HCT116 (cell line): ENCODE results near the gene FXYD4. TPM values are rescaled to one million over a fixed set of nuclear protein-coding genes. Genes with fewer than 3 reads are reported as not detected.

ENCODE experiments used
- ATAC-seq: fragments of 200-7000 bp; cut with Tn5 transposase; 2 replicates; pipeline ENCODE4 v1.9.1; 2020; ENCODE audit warnings: mild to moderate bottlenecking, moderate library complexity
- BruUV-seq: library from RNA; stranded (reverse); fragments of 400-500 nt; replicated peaks from 2 replicates; lab custom pipeline; 2021; lab: Mats Ljungman, UMichigan
- CTCF ChIA-PET: fragments of 300-600 bp; sonication (Branson Sonifier 250); formaldehyde crosslinking; loops from one replicate; lab custom pipeline; 2021; ENCODE audit warnings: antibody characterized with exemption; lab: Charles Lee
- POLR2A ChIA-PET: fragments of 300-600, 350-600 bp; sonication (Branson Sonifier 250); formaldehyde crosslinking; loops from one replicate; lab custom pipeline; 2021; ENCODE audit warnings: antibody characterized with exemption; lab: Charles Lee
- RAD21 ChIA-PET, 2 experiments: fragments of 300-600 bp; sonication (Branson Sonifier 250); formaldehyde crosslinking; loops; one replicate each; lab custom pipeline; 2023; ENCODE audit warnings: low total read pairs in 2 of 2; ENCODE audit not compliant: uncharacterized antibody in 2 of 2, unreplicated experiment in 2 of 2, low non-redundant PET in 1 of 2; lab: Charles Lee
- DNase-seq: peaks from one replicate; pipeline ENCODE4 v3.0.0-alpha.2; 2010; ENCODE audit warnings: low read depth, low spot score
- H2AFZ ChIP-seq: fragments of 200-600 bp; shearing (Covaris generic), sonication (generic); 2 replicates; pipeline ENCODE4 v1.6.1; 2017; ENCODE audit warnings: low read depth, mixed run types, mixed read lengths, antibody characterized with exemption, low read length; ENCODE audit not compliant: poor library complexity, severe bottlenecking
- H3K27ac ChIP-seq: 2 replicates; pipeline ENCODE4 v1.5.1; 2012; ENCODE audit warnings: low read depth, low read length
- H3K27me3 ChIP-seq: fragments of 200-600 bp; sonication (generic); 2 replicates; pipeline ENCODE4 v1.6.1; 2016; ENCODE audit warnings: mixed run types, low read length, mixed read lengths; ENCODE audit not compliant: insufficient read depth
- H3K36me3 ChIP-seq, 2 experiments: fragments of 200-500 bp in 1 of 2; fragments of 200-600 bp in 1 of 2; sonication (Bioruptor generic) in 1 of 2; sonication (generic) in 1 of 2; 2 replicates each; pipeline versions ENCODE4 v1.5.1 to v1.6.1; 2014 to 2016; ENCODE audit warnings: low read length in 2 of 2, inconsistent platforms in 1 of 2, mixed read lengths in 1 of 2, mixed run types in 1 of 2; ENCODE audit not compliant: insufficient read depth in 2 of 2, control insufficient read depth in 1 of 2
- H3K4me1 ChIP-seq, 2 experiments: fragments of 200-600 bp in 1 of 2; sonication (generic) in 1 of 2; 2 replicates each; pipeline versions ENCODE4 v1.5.1 to v1.6.1; 2012 to 2017; ENCODE audit warnings: low read length in 2 of 2, inconsistent platforms in 1 of 2, mild to moderate bottlenecking in 1 of 2, mixed read lengths in 1 of 2, mixed run types in 1 of 2, moderate library complexity in 1 of 2; ENCODE audit not compliant: insufficient read depth in 2 of 2, control insufficient read depth in 1 of 2
- H3K4me2 ChIP-seq: fragments of 200-600 bp; sonication (generic); 2 replicates; pipeline ENCODE4 v1.6.1; 2017; ENCODE audit warnings: mixed run types, low read length, mixed read lengths
- H3K4me3 ChIP-seq, 2 experiments: fragments of 200-600 bp in 1 of 2; sonication (generic) in 1 of 2; replicated peaks in 1 of 2; 2 replicates each; pipeline ENCODE4 v1.5.1; 2011 to 2016; ENCODE audit warnings: low read length in 2 of 2, control low read depth in 1 of 2, low read depth in 1 of 2, mild to moderate bottlenecking in 1 of 2, mixed read lengths in 1 of 2, mixed run types in 1 of 2
- H3K79me2 ChIP-seq: fragments of 200-600 bp; sonication (generic); 2 replicates; pipeline ENCODE4 v1.6.1; 2017; ENCODE audit warnings: mild to moderate bottlenecking, mixed run types, low read length, moderate library complexity, mixed read lengths; ENCODE audit not compliant: insufficient read depth
- H3K9ac ChIP-seq: fragments of 200-600 bp; sonication (generic); 2 replicates; pipeline ENCODE4 v1.6.1; 2016; ENCODE audit warnings: low read length, mixed read lengths
- H3K9me2 ChIP-seq: fragments of 200-600 bp; sonication (generic), shearing (Covaris generic); 2 replicates; pipeline ENCODE4 v1.6.1; 2017; ENCODE audit warnings: mixed run types, mild to moderate bottlenecking, moderate library complexity; ENCODE audit not compliant: insufficient read depth
- H3K9me3 ChIP-seq, 2 experiments: fragments of 200-500 bp in 1 of 2; fragments of 200-600 bp in 1 of 2; sonication (Bioruptor generic) in 1 of 2; sonication (generic) in 1 of 2; 2 replicates each; pipeline ENCODE4 v1.6.1; 2014 to 2017; ENCODE audit warnings: low read length in 2 of 2, mixed read lengths in 2 of 2, inconsistent platforms in 1 of 2, low read depth in 1 of 2, mild to moderate bottlenecking in 1 of 2, mixed run types in 1 of 2, moderate library complexity in 1 of 2; ENCODE audit not compliant: control insufficient read depth in 1 of 2, insufficient read depth in 1 of 2
- H4K20me1 ChIP-seq: fragments of 200-600 bp; sonication (generic), shearing (Covaris generic); 2 replicates; pipeline ENCODE4 v1.6.1; 2017; ENCODE audit warnings: mixed run types, mild to moderate bottlenecking, moderate library complexity; ENCODE audit not compliant: insufficient read depth
- CBX3 ChIP-seq: IDR thresholded peaks from 2 replicates; pipeline ENCODE4 v1.6.1; 2012; ENCODE audit warnings: low read depth
- EGR1 ChIP-seq: IDR thresholded peaks from 2 replicates; pipeline ENCODE4 v1.6.1; 2012; ENCODE audit warnings: low read depth
- ELF1 ChIP-seq: IDR thresholded peaks from 2 replicates; pipeline ENCODE4 v1.6.1; 2012; ENCODE audit warnings: low read depth, borderline replicate concordance
- FOSL1 ChIP-seq: IDR thresholded peaks from 2 replicates; pipeline ENCODE4 v1.6.1; 2012; ENCODE audit warnings: low read depth
- JUND ChIP-seq: IDR thresholded peaks from 2 replicates; pipeline ENCODE4 v1.6.1; 2012
- POLR2AphosphoS5 ChIP-seq: IDR thresholded peaks from 2 replicates; pipeline ENCODE4 v1.6.1; 2011; ENCODE audit warnings: mild to moderate bottlenecking, low read depth, low read length, moderate library complexity
- RAD21 ChIP-seq: IDR thresholded peaks from 2 replicates; pipeline ENCODE4 v1.6.1; 2012; ENCODE audit warnings: low read depth, mild to moderate bottlenecking
- REST ChIP-seq: IDR thresholded peaks from 2 replicates; pipeline ENCODE4 v1.6.1; 2012; ENCODE audit warnings: low read depth
- SP1 ChIP-seq: IDR thresholded peaks from 2 replicates; pipeline ENCODE4 v1.6.1; 2012; ENCODE audit warnings: low read depth
- SRF ChIP-seq: IDR thresholded peaks from 2 replicates; pipeline ENCODE4 v1.6.1; 2012; ENCODE audit warnings: low read depth
- TCF7L2 ChIP-seq: IDR thresholded peaks from 2 replicates; pipeline ENCODE4 v1.7.0; 2011; ENCODE audit warnings: borderline replicate concordance, inconsistent platforms; ENCODE audit not compliant: insufficient read depth, insufficient read length; ENCODE audit errors: extremely low read depth
- ZBTB33 ChIP-seq: IDR thresholded peaks from 2 replicates; pipeline ENCODE4 v1.6.1; 2011; ENCODE audit warnings: mild to moderate bottlenecking, low read length, moderate library complexity; ENCODE audit not compliant: insufficient replicate concordance; ENCODE audit errors: extremely low read depth
- intact Hi-C: fragments of 100-400 bp; cut with micrococcal nuclease; formaldehyde crosslinking; loops from 2 replicates; pipeline ENCODE4 v1.10.0; 2022
- total RNA-seq: library from RNA; stranded (reverse); gene quantifications from one replicate; pipeline ENCODE4 v1.2.1, GENCODE V29; 2021; ENCODE audit not compliant: unreplicated experiment

The FXYD4 gene
- total RNA-seq, 1 experiment from 2014 or later: 0.71 TPM

GRCh38 chr10:43387678-43388032 lies 16.2 kb downstream of the FXYD4 start:
- intact Hi-C loops: no loop called here
- CTCF ChIA-PET: no interaction called here
- Histone ChIP-seq H4K20me1 (peaks cover 40% of the 10 kb centered on the region; the same call in 1 of the 2 replicates), H3K27ac (no peak overlapping the region), H3K4me3 (no peak overlapping the region), H3K4me1 (no peaks in the 10 kb centered on the region), H2AFZ (no peak overlapping the region), H3K9me3 (no peaks in the 10 kb centered on the region), H3K79me2 (peaks cover 67% of the 10 kb centered on the region), H3K36me3 (peaks cover 56 to 66% of the 10 kb centered on the region in 2 experiments), H3K9me2 (no peaks in the 10 kb centered on the region), H3K4me2 (no peak overlapping the region), H3K27me3 (no peaks in the 10 kb centered on the region), H3K9ac (no peak overlapping the region)
- TF ChIP-seq FOSL1 (no peak), TCF7L2 (no peak), CBX3 (no peak), EGR1 (no peak), SP1 (no peak), JUND (no peak), ZBTB33 (no peak), SRF (no peak), POLR2AphosphoS5 (no peak), RAD21 (no peak), REST (no peak), ELF1 (no peak)
- POLR2A ChIA-PET: interaction anchor here (1.3 kb wide), 1 partner anchor 9 kb away, joined by 4 read pairs; no protein-coding TSS in a partner anchor
- no peak for ATAC-seq
- RAD21 ChIA-PET: no interaction called here
- BruUV-seq: no TSS peak
- DNase-seq: no peak
